RCC 7860 (cell line): ENCODE results near the gene AUH.
"Not testable (repeated sequence)": the region's sequence is repeated elsewhere in the genome, so short reads cannot be mapped to it uniquely, and the experiment has no call there.

ENCODE experiments used
- DNase-seq: peaks from one replicate; pipeline ENCODE4 v3.0.0-alpha.2; 2015; ENCODE audit warnings: low spot score
- FAIRE-seq: peaks from 2 replicates; lab custom pipeline; 2012; peaks lifted over from hg19 to GRCh38; lab: Jason Lieb, UNC

AUH gene

GRCh38 chr9:91361291-91362050 is at the start of gene AUH:
Gene AUH (minus strand): TSS chr9:91361918. CDS start chr9:91361889, 29 bp downstream.
- FAIRE-seq = no peak
- DNase-seq = peak; percentile 57

GRCh38 chr9:91411096-91411771 is 49.5 kb upstream of the AUH start:
- FAIRE-seq (peak; percentile 76), DNase-seq (peak; percentile 25)

- DNase-seq (no peak), FAIRE-seq (no peak)
Observed at GRCh38 chr9:91410161-91410560, 48.4 kb upstream of the AUH start.

GRCh38 chr9:91408475-91408874 is 46.8 kb upstream of the AUH start:
- DNase-seq (no peak), FAIRE-seq (peak; percentile 77)

GRCh38 chr9:91407580-91408318 is 46.0 kb upstream of the AUH start:
- DNase-seq = no peak
- FAIRE-seq = no peak

- FAIRE-seq = no peak
- DNase-seq = no peak
Observed at GRCh38 chr9:91405343-91406077, 43.8 kb upstream of the AUH start.

- no peak for FAIRE-seq
- DNase-seq = no peak
Observed at GRCh38 chr9:91403665-91404543, 42.2 kb upstream of the AUH start.

- no peak for FAIRE-seq
Observed at GRCh38 chr9:91398926-91399325, 37.2 kb upstream of the AUH start.

GRCh38 chr9:91395553-91396471 is 34.1 kb upstream of the AUH start:
- peak; percentile 61 for DNase-seq
- FAIRE-seq = peak; percentile 92

More at GRCh38 chr9:91398926-91399325, 37.2 kb upstream of the AUH start:
- DNase-seq = no peak

- DNase-seq = no peak
Observed at GRCh38 chr9:91395106-91395552, 33.4 kb upstream of the AUH start.

GRCh38 chr9:91393826-91394225 is 32.1 kb upstream of the AUH start:
- DNase-seq (no peak), FAIRE-seq (no peak)

More at GRCh38 chr9:91395106-91395552, 33.4 kb upstream of the AUH start:
- no peak for FAIRE-seq

GRCh38 chr9:91392435-91392834 is 30.7 kb upstream of the AUH start:
- DNase-seq (no peak), FAIRE-seq (no peak)

GRCh38 chr9:91391818-91392217 is 30.1 kb upstream of the AUH start:
- FAIRE-seq (no peak), DNase-seq (no peak)

GRCh38 chr9:91391412-91391811 is 29.7 kb upstream of the AUH start:
- no peak for FAIRE-seq
- no peak for DNase-seq

GRCh38 chr9:91389686-91390085 is 28.0 kb upstream of the AUH start:
- not testable (repeated sequence) for FAIRE-seq, DNase-seq

- FAIRE-seq (no peak), DNase-seq (no peak)
Observed at GRCh38 chr9:91386765-91387164, 25.0 kb upstream of the AUH start.

- DNase-seq = no peak
- FAIRE-seq = no peak
Observed at GRCh38 chr9:91384954-91385353, 23.2 kb upstream of the AUH start.

- peak; percentile 52 for FAIRE-seq
- no peak for DNase-seq
Observed at GRCh38 chr9:91383577-91383976, 21.9 kb upstream of the AUH start.

GRCh38 chr9:91382298-91382697 is 20.6 kb upstream of the AUH start:
- no peak for FAIRE-seq
- no peak for DNase-seq
